Islet precursor cell (in vitro differentiated cells): ENCODE results near the gene RABL2A.
"Not testable (repeated sequence)": the region's sequence is repeated elsewhere in the genome, so short reads cannot be mapped to it uniquely, and the experiment has no call there.

ENCODE experiments used
- DNase-seq: peaks from one replicate; pipeline ENCODE4 v3.0.0-alpha.2; 2018

RABL2A gene

DNA sequence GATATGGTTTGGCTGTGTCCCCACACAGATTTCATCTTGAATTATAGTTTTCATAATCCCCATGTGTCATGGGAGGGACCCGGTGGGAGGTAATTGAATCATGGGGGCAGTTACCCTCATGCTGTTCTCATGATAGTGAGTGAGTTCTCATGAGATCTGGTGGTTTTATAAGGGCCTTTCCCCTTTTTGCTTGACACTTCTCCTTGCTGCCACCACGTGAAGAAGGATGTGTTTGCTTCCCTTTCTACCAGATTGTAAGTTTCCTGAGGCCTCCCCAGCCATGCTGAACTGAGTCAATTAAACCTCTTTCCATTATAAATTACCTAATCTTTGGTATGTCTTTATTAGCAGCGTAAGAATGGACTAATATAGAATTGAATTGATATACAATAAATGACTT lies 63.8 kb downstream of the RABL2A start:
- not testable (repeated sequence) for DNase-seq
